ENCODE results near the gene NPHP4.

DNA sequence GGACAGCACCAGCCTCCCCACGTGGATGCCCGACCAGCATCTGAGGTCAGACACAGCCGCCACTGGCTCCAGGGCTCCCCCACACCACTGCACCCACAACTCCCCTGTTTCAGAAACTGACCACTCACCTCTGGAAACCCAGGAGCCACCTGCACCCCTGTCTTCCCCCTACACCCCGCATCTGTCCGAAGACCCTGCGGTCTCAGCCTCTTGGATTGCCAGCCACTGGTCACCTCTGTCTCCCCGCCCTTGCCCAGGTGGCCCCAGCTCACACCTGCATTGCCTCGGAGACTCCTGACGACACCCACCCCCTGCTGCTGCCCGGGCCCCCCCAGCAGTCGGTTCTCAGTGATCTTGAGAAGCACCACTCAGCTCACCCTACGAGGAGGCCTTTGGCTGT, 21.3 kb upstream of the NPHP4 start:
- no peak for TF ChIP-seq SMC3 (IDR thresholded peaks at IDR 0.05)
- TF ChIP-seq, protein P1, sequence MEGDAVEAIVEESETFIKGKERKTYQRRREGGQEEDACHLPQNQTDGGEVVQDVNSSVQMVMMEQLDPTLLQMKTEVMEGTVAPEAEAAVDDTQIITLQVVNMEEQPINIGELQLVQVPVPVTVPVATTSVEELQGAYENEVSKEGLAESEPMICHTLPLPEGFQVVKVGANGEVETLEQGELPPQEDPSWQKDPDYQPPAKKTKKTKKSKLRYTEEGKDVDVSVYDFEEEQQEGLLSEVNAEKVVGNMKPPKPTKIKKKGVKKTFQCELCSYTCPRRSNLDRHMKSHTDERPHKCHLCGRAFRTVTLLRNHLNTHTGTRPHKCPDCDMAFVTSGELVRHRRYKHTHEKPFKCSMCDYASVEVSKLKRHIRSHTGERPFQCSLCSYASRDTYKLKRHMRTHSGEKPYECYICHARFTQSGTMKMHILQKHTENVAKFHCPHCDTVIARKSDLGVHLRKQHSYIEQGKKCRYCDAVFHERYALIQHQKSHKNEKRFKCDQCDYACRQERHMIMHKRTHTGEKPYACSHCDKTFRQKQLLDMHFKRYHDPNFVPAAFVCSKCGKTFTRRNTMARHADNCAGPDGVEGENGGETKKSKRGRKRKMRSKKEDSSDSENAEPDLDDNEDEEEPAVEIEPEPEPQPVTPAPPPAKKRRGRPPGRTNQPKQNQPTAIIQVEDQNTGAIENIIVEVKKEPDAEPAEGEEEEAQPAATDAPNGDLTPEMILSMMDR (IDR thresholded peaks at IDR 0.05), result no peak
- TF ChIP-seq KDM5A (IDR thresholded peaks at IDR 0.05), result no peak
- TF ChIP-seq HDAC2 (IDR thresholded peaks at IDR 0.05), result no peak
- TF ChIP-seq EP300 (IDR thresholded peaks at IDR 0.05), result no peak
- TF ChIP-seq, protein P2, sequence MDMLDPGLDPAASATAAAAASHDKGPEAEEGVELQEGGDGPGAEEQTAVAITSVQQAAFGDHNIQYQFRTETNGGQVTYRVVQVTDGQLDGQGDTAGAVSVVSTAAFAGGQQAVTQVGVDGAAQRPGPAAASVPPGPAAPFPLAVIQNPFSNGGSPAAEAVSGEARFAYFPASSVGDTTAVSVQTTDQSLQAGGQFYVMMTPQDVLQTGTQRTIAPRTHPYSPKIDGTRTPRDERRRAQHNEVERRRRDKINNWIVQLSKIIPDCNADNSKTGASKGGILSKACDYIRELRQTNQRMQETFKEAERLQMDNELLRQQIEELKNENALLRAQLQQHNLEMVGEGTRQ (IDR thresholded peaks at IDR 0.05), result no peak
- no peak for TF ChIP-seq PHF8 (IDR thresholded peaks at IDR 0.05; ENCODE audit: borderline replicate concordance, low read depth)
- TF ChIP-seq CEBPB (IDR thresholded peaks at IDR 0.05), result no peak
- TF ChIP-seq EHMT2 (IDR thresholded peaks at IDR 0.05; ENCODE audit: low read depth), result no peak
- no peak for TF ChIP-seq MAFK (IDR thresholded peaks at IDR 0.05; ENCODE audit: partially characterized antibody)
- TF ChIP-seq JUN (IDR thresholded peaks at IDR 0.05), result no peak
- TF ChIP-seq POLR2A (IDR thresholded peaks at IDR 0.05; ENCODE audit: low read length), result no peak
- TF ChIP-seq KDM1A (IDR thresholded peaks at IDR 0.05; ENCODE audit: low read depth), result no peak
